ENCODE measurements around the gene ERC1.

DNA sequence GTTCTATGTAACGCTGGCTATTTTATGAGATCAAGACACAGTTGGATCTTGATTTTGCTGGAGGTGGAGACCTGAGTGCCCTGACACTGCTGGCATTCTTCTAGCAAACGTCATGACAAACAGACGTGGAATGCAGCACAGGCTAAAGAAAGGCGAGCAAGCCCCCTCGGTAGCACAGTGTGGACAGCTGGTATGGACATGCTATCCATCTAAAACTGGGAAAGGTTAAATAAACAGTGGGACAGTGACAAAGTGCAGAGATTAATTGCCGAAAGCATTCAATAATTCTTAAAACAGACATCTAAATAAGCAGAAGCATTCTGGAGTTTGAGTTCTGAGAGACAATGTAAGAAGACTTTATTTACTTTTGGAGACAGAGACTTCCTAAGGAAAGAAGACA is 366.1 kb downstream of the ERC1 start:
- TF ChIP-seq, protein P1, sequence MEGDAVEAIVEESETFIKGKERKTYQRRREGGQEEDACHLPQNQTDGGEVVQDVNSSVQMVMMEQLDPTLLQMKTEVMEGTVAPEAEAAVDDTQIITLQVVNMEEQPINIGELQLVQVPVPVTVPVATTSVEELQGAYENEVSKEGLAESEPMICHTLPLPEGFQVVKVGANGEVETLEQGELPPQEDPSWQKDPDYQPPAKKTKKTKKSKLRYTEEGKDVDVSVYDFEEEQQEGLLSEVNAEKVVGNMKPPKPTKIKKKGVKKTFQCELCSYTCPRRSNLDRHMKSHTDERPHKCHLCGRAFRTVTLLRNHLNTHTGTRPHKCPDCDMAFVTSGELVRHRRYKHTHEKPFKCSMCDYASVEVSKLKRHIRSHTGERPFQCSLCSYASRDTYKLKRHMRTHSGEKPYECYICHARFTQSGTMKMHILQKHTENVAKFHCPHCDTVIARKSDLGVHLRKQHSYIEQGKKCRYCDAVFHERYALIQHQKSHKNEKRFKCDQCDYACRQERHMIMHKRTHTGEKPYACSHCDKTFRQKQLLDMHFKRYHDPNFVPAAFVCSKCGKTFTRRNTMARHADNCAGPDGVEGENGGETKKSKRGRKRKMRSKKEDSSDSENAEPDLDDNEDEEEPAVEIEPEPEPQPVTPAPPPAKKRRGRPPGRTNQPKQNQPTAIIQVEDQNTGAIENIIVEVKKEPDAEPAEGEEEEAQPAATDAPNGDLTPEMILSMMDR (conservative IDR thresholded peaks at IDR 0.05 in 1 of 2, IDR thresholded peaks at IDR 0.05 in 1 of 2; ENCODE audit: low read depth in 1 of 2, low read length in 2 of 2) = no peak
- no peak for TF ChIP-seq EZH2 (IDR thresholded peaks at IDR 0.05; ENCODE audit: low read length, missing control alignments)
